GM21360 (cell line): ENCODE data around the gene EXOC2.

ENCODE experiments used
- ATAC-seq: cut with Tn5 transposase; IDR thresholded peaks from one replicate; pipeline ENCODE4 v1.9.1; 2021; ENCODE audit warnings: mild to moderate bottlenecking, moderate library complexity; ENCODE audit not compliant: unreplicated experiment

The EXOC2 gene

DNA sequence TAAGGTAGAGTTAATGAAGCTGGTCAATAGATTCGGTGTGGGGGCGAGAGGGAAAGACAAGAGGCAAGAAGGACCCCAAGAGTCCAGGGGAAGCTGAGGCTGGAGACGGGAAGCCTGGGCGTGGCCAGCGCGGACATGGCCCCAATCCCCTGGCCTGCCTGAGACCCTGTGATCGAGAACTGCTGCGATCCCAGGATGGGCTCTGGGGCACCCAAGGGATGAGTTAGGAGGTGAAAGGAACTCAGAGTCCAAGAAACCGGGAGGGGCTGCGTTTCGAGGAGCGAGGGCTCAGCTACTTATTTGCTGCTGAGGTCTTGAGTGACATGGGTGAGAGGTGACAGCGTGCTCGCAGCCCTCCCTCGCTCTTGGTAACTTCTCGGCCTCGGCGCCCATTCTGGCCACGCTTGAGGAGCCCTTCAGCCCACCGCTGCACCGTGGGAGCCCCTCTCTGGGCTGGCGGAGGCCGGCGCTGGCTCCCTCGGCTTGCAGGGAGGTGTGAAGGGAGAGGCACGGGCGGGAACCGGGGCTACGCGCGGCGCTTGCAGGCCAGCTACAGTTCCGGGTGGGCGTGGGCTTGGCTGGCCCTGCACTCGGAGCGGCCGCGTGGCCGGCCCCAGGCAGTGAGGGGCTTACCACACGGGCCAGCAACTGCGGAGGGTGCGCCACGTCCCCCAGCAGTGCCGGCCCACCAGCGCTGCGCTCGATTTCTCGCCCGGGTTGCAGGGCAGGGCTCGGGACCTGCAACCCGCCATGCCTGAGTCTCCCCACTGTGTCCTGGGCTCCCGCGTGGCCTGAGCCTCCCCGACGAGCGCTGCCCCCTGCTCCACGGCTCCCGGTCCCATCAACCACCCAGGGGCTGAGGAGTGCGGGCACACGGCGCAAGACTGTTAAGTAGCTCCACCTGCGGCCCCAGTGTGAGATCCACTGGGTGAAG, 243.2 kb downstream of the EXOC2 start:
- no peak for ATAC-seq

GRCh38 chr6:449057-449430, 243.9 kb downstream of the EXOC2 start:
- no peak for ATAC-seq

- no peak for ATAC-seq
These were observed 244.5 kb downstream of the EXOC2 start for GRCh38 chr6:448296-449056.

GRCh38 chr6:447381-448165, 245.4 kb downstream of the EXOC2 start:
- no peak for ATAC-seq

- ATAC-seq = no peak
These were observed 246.2 kb downstream of the EXOC2 start for GRCh38 chr6:446418-447366.

- no peak for ATAC-seq
These were observed 247.1 kb downstream of the EXOC2 start for GRCh38 chr6:445571-446417.

DNA sequence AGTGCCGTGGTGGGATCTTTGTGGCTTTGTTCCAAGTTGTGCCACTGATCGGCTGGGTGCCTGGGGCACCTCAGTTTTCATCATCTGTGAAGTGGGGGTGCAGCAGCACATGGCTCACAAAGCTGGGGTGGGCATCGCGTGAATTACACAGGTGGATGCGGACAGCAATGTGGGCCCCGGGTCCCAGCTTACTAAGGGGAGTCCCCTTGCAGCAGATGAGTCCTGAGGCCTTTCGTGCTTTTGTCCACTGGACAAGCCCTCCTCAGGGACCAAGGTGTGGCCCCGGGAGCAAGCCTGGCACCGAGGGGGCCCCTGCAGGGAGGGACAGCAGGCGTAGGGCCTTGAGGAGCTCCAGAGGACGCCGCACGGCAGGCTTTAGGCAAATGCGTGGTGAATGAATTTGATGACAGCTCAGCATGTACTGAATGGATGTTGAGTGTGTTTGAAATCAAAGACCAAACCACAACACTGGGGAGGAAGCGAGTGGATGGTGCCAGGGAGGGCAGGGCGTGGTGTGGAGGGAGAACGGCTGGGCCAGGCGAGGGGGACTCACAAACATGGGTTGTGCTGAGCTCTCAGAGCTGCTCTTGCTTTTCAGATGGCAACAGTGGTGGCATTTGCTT, 248.2 kb downstream of the EXOC2 start:
- no peak for ATAC-seq

DNA sequence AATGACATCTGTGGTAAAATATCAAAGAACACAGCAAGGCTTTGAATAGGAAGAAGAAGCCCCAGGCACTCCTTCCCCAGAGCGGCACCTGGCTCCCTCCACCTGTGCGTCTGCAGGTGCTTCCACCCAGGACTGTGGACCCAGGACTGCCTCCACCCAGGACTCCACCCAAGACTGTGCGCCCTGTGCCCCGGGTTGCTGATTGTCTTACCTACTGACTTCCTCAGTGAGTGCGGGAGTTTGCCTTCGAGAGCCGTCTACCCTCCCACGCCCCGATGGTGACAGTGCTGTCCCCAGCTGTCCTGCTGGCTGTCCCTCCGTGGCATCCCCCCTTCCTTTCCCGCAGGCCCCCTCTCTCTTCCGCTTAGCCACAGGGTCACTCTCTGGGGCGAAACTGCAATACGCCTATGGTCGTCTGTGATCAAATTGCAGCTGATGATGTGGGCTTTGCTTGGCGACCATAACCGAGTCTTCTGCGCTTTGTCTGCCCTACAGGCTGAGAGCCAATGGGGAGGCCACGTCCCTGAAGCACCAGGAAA, 249.2 kb downstream of the EXOC2 start:
- no peak for ATAC-seq

DNA sequence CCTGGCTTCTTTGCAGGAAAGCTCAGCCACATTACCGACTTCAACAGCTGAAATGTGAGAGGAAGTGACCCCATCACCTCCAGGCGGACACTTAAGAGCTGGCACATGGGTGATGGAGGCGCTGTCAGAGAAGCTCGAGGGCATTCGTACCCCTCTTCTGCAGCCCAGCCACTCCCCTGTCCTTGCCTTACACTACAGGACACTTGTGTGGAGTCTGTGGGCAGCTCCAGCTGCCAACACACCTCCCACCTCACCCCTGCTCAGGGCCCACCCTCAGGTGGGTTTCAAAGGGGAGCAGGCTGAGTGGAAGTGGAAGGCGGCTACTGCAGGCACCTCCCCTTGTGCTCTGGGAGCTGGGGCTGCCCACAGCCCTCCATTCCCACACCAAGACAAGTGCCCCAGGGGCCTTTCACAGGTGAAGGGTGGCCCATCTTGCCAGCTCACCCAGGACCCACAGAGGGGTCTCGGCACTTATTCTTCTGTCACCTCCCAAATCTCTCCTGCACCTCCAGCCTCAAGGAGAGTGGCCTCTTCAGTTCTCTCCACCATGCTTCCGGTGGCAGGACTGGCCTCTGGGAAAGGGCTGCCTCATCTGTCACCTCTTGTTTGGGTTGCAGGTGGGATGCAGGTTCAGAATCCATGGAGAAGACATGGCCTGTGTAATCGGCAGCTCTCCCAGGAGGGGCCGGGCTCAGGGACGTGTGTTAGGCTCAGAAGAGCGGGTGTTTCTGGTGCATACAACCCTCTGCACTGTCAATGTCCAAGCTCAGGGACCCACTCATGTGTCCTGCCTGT, 251.6 kb downstream of the EXOC2 start:
- no peak for ATAC-seq

DNA sequence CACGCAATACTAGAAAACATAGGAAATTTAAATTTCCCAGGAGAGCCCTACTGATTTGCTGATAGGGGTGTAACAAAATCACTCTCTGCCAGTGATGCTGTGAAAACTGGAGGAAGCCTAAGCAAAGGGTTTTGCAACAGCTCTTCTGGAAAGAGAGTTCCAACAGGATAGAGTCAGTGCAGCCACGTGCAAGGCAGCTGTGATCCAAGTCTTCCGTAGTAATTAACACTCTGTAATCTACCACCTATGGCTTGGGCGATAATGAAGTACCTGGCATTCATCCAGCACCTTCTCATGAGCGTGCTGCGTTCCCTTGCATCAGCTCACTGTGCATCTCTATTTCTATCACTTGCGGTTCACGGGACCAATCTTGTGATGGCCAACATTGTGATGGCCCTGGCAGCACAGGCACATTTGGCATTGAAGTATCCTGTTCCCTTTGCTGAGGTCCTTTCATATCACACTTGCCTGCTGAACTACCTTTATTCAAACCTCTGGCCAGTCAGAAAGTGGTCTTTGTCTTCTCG, 253.2 kb downstream of the EXOC2 start:
- ATAC-seq = no peak

DNA sequence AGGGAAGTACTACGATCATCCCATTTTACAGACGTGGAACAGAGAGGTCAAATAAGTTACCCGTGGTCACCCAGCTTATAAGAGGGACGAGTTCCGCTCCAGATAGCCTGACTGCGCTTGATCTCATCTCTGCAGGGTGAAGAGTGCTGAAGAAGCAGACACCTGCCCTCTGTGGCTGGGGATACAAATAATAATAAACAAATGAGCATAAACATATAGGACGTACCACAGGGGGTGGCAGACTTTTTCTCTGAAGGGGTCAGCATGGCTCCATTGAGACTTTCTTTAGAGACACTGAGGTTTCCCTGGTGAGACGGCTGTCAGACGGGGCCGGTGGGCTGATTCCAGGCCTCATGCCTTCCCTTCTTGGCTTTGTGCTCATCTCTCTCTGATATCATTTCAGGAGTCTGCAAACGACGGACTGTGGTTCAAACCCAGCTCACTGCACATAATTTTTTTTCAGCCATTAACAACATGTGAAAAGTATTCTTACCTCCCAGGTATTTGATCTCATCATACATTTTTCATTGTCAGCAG, 254.2 kb downstream of the EXOC2 start:
- ATAC-seq = no peak

DNA sequence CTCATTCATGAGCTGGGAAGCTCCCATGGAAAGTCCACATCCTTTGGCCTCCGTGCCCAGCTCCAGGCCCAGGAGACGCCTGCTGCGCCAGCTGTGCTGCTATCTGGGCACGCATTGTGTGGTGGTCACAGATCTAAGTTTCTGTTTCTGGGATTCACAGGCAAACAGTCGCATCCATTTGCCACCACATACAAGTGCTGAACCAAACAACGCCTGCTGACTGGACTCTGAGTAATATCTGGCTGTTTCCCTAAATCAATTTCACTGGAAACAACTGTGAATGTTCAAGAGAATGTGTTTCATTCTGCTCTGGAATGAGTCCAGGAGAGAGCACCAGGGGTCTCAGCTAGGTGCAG, 255.9 kb downstream of the EXOC2 start:
- no peak for ATAC-seq

DNA sequence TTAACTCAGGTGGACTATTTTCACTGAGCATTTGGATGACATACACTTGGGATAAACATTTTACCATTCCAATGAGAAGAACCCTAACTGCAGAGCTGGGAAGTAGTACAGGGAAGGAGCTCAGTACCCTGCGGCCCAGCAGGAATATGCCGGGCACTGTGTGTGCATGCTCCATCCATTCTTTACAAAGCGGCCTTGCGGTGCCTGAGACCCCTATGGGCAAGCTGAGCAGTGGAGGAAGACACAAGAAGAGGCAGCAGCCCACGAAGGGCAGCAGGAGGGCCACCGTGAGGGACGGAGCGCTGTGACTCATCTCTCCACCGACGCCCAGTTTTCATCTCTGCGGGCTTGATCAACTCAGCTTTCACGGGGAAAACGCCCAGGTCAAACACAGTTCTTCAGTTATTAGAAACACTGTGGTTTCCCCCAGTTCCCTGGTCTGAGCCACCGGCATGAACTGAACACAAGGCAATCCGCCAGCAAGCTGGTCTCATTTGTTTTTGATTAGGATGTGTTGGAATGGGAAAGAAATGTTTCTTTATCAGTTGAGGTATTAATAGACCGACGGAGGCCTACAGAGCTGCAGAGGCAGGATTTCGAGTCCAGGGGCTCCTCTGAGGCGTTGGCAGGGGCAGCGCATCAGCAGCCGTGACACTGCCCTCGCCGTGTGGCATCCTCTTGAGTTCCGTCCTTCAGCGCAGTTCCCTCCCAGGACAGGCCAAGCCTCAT, 256.5 kb downstream of the EXOC2 start:
- no peak for ATAC-seq

DNA sequence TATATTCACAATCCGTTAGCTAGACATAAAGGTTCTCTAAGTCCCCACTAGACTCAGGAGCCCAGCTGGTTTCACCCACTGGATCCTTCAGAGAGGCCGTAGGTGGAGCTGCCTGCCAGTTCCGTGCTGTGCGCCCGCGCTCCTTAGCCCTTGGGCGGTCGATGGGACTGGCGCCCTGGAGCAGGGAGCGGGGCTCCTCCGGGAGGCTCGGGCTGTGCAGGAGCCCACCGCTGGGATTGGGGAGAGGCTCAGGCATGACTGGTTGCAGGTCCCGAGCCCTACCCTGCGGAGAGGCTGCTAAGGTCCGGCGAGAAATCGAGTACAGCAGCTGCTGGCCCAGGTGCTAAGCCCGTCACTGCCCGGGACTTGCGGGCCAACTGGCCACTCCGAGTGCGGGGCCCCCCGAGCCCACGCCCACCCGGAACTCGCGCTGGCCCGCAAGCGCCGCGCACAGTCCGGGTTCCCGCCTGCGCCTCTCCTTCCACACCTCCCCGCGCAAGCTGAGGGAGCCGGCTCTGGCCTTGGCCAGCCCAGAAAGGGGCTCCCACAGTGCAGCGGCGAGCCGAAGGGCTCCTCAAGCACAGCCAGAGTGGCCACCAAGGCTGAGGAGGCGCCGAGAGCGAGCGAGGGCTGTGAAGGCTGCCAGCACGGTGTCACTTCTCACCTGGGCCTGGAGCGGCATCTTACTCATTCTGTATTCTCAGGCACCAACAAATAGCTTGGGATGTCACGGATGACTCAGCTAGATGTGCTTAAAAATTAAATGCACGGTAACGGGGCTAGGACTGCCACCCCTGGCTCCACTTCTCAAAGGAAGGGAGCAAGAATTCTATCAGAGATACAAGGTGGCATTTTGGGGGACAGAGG, 257.3 kb downstream of the EXOC2 start:
- no peak for ATAC-seq
